Progenitor cell of endocrine pancreas (in vitro differentiated cells): Measurements from ENCODE around the gene PLXNA2. TPM values are rescaled to one million over a fixed set of nuclear protein-coding genes. Genes with fewer than 3 reads are reported as not detected.

Experiments
- DNase-seq: peaks from one replicate; pipeline ENCODE4 v3.0.0; 2021; ENCODE audit warnings: low spot score; ENCODE audit not compliant: unreplicated experiment
- H3K27ac Mint-ChIP-seq: 2 replicates; pipeline ENCODE4 v1.8.0; 2021; ENCODE audit warnings: mild to moderate bottlenecking, moderate library complexity, mixed read lengths
- H3K27me3 Mint-ChIP-seq: 2 replicates; pipeline ENCODE4 v1.8.0; 2021; ENCODE audit warnings: mixed read lengths
- H3K36me3 Mint-ChIP-seq: 2 replicates; pipeline ENCODE4 v1.8.0; 2022; ENCODE audit warnings: mixed read lengths; ENCODE audit not compliant: insufficient read depth
- H3K4me1 Mint-ChIP-seq: 2 replicates; pipeline ENCODE4 v1.8.0; 2021; ENCODE audit warnings: low read depth, mixed read lengths
- H3K4me3 Mint-ChIP-seq: 2 replicates; pipeline ENCODE4 v1.8.0; 2021; ENCODE audit warnings: low read depth, mild to moderate bottlenecking, moderate library complexity, mixed read lengths
- H3K9me3 Mint-ChIP-seq: 2 replicates; pipeline ENCODE4 v1.8.0; 2021; ENCODE audit warnings: low read depth, mixed read lengths
- total RNA-seq: library from RNA; stranded (reverse); gene quantifications from 2 replicates; pipeline ENCODE4 v1.2.1, GENCODE V29; 2021
- TF ChIP-seq, protein P1 (sequence below): fragments of 200-600 bp; sonication (generic); IDR thresholded peaks from one replicate; pipeline ENCODE4 v1.5.0; 2021; ENCODE audit warnings: antibody characterized with exemption, mild to moderate bottlenecking; ENCODE audit not compliant: unreplicated experiment

The PLXNA2 gene
- total RNA-seq, 1 donor from 2014 or later, result 34.9 TPM

DNA sequence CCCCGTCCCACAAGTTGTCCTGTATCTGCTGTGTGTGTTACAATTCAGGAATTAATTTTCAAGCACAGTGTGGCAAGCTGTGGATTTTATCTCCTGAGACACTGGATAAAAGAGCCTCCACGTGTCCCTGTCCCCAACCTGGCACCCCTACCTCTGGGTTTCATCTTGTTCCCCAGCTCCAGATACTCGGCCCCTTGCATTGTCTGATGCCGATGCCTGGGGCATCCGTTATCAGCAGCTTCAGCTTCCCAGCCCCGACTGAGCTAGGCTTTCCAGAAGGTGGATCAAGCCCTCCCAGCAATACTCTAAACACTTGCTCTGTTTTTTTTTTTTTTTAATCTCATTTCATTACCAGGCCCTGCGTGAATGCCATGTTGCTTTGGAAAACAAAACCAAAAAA, 159.4 kb downstream of the PLXNA2 start:
- Mint-ChIP-seq H3K9me3 (no peaks in the 10 kb centered on the region), H3K4me3 (no peak overlapping the region), H3K27ac (no peak overlapping the region), H3K27me3 (peaks cover 39% of the 10 kb centered on the region), H3K4me1 (peaks cover 8% of the 10 kb centered on the region), H3K36me3 (peaks cover 4% of the 10 kb centered on the region)
- TF ChIP-seq, protein P1, sequence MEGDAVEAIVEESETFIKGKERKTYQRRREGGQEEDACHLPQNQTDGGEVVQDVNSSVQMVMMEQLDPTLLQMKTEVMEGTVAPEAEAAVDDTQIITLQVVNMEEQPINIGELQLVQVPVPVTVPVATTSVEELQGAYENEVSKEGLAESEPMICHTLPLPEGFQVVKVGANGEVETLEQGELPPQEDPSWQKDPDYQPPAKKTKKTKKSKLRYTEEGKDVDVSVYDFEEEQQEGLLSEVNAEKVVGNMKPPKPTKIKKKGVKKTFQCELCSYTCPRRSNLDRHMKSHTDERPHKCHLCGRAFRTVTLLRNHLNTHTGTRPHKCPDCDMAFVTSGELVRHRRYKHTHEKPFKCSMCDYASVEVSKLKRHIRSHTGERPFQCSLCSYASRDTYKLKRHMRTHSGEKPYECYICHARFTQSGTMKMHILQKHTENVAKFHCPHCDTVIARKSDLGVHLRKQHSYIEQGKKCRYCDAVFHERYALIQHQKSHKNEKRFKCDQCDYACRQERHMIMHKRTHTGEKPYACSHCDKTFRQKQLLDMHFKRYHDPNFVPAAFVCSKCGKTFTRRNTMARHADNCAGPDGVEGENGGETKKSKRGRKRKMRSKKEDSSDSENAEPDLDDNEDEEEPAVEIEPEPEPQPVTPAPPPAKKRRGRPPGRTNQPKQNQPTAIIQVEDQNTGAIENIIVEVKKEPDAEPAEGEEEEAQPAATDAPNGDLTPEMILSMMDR, result no peak
- DNase-seq, result no peak

DNA sequence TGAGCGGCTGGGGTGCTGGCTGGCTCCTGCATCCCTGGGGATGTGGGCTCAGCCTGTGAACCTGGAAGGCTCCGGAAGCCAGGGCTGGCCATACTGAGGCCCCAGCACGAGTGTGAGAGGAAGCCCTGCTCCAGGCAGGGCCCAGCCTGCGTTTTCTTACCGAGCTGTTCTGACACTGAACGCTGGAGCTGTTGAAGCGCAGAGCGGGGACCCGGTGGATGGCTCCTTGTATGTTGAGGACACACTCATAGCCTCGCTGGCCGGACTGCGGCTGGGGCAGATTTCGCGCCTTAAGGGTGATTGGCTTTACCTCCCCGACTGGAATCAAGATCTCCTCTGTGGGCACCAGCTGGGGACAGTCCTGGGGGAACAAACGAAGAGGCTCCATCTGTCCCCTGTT, 160.0 kb downstream of the PLXNA2 start:
- no peak overlapping the region for H3K27ac Mint-ChIP-seq
- DNase-seq, result no peak
- H3K4me3 Mint-ChIP-seq, result no peak overlapping the region
- H3K4me1 Mint-ChIP-seq, result peaks cover 8% of the 10 kb centered on the region
- H3K9me3 Mint-ChIP-seq, result no peaks in the 10 kb centered on the region
- H3K36me3 Mint-ChIP-seq, result peaks cover 4% of the 10 kb centered on the region
- H3K27me3 Mint-ChIP-seq, result peaks cover 39% of the 10 kb centered on the region
- TF ChIP-seq, protein P1, result no peak

DNA sequence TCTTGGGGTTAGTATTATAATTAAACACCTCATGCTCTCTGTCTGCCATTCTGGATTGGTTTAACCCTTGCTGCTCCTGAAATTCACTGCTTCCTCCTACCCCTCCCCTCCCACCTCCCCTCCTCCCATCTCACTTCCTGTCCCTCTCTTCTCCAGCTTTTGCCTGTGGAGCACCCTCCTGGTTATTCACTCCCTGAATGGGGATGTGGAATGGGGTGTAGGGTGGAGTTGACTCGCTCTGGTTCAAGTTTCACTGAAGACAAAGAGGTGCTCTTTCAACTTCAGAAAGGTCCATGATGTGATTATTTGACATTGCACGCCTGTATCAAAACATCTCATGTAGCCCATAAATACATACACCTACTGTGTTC, 160.5 kb downstream of the PLXNA2 start:
- H3K4me1 Mint-ChIP-seq, result peaks cover 8% of the 10 kb centered on the region
- peaks cover 41% of the 10 kb centered on the region for H3K27me3 Mint-ChIP-seq
- DNase-seq, result no peak
- H3K36me3 Mint-ChIP-seq, result peaks cover 4% of the 10 kb centered on the region
- H3K27ac Mint-ChIP-seq, result no peak overlapping the region
- no peak overlapping the region for H3K4me3 Mint-ChIP-seq
- H3K9me3 Mint-ChIP-seq, result no peaks in the 10 kb centered on the region
- TF ChIP-seq, protein P1, result no peak

DNA sequence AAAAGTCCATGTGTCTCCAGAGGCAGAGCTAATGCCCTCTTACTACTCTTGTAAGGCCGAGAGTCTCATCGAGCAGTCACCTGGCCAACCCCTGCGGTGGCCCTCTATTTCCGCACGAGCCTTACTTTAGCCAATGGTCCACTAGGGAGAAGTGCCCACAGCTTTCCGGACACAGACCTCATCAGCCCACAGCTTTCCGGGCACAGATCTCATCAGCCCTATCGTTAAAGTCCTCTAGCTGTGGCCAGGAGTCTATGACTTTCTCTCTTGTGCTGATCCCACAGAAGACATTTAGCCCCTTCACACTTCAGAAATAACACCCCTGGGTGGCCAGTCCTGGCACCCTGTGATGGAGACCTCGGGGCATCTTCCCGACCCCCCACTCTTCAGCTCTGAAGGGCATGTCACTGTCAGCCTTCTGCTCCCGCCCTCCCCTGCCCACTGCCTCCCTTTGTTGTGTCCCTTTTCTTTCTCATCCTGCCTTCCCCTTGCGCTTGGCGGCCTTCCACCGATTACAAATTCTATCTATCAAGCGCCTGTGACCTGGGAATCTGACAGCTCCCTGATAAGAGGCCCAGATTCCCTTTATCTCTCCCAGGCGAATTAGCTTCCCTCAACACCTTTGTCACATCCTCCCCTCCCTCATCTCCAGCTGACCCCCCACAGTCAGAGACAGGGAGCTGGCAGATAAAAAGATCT, 161.0 kb downstream of the PLXNA2 start:
- TF ChIP-seq, protein P1, result no peak
- H3K9me3 Mint-ChIP-seq, result no peaks in the 10 kb centered on the region
- peaks cover 8% of the 10 kb centered on the region for H3K4me1 Mint-ChIP-seq
- H3K4me3 Mint-ChIP-seq, result no peak overlapping the region
- H3K27ac Mint-ChIP-seq, result no peak overlapping the region
- peaks cover 44% of the 10 kb centered on the region for H3K27me3 Mint-ChIP-seq
- no peak for DNase-seq
- H3K36me3 Mint-ChIP-seq, result peaks cover 4% of the 10 kb centered on the region

DNA sequence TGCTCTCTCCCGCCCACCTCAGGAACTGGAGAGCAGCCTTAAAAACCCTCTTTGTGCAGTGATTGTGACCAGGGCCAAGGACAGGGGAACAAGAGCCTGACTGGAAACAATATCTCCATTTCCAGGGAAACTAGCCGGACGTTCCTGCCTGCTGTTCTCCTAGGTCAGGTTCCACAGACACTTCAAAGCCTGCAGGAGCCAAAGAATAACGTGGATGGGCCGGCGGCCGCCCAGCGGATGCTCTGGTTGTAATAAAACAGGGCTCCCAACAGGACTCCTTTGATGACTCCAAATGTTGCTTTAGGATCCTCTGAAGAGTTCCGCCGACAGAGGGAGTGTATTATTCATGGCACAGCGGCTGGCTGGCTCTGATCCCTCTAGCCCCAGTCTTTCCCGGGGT, 162.2 kb downstream of the PLXNA2 start:
- Mint-ChIP-seq H3K27ac (no peak overlapping the region), H3K4me1 (peaks cover 8% of the 10 kb centered on the region), H3K36me3 (peaks cover 7% of the 10 kb centered on the region), H3K4me3 (no peak overlapping the region), H3K9me3 (no peaks in the 10 kb centered on the region), H3K27me3 (peaks cover 38% of the 10 kb centered on the region)
- TF ChIP-seq, protein P1, result no peak
- no peak for DNase-seq
